ENCODE data around the gene IFNA7.

- TF ChIP-seq FOSL2 (IDR thresholded peaks at IDR 0.05) = no peak
- no peak for TF ChIP-seq FOSL2 (CRISPR knock-in tag; IDR thresholded peaks at IDR 0.05)
- no peak for TF ChIP-seq SMC3 (IDR thresholded peaks at IDR 0.05)
- TF ChIP-seq, protein P1, sequence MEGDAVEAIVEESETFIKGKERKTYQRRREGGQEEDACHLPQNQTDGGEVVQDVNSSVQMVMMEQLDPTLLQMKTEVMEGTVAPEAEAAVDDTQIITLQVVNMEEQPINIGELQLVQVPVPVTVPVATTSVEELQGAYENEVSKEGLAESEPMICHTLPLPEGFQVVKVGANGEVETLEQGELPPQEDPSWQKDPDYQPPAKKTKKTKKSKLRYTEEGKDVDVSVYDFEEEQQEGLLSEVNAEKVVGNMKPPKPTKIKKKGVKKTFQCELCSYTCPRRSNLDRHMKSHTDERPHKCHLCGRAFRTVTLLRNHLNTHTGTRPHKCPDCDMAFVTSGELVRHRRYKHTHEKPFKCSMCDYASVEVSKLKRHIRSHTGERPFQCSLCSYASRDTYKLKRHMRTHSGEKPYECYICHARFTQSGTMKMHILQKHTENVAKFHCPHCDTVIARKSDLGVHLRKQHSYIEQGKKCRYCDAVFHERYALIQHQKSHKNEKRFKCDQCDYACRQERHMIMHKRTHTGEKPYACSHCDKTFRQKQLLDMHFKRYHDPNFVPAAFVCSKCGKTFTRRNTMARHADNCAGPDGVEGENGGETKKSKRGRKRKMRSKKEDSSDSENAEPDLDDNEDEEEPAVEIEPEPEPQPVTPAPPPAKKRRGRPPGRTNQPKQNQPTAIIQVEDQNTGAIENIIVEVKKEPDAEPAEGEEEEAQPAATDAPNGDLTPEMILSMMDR (IDR thresholded peaks at IDR 0.05) = no peak
- no peak for TF ChIP-seq RNF2 (IDR thresholded peaks at IDR 0.05; ENCODE audit: borderline replicate concordance, low read depth)
These were observed 29.8 kb downstream of the IFNA7 start for GRCh38 chr9:21172156-21172555.
